ENCODE measurements around the gene SFXN3.

SFXN3 gene

DNA sequence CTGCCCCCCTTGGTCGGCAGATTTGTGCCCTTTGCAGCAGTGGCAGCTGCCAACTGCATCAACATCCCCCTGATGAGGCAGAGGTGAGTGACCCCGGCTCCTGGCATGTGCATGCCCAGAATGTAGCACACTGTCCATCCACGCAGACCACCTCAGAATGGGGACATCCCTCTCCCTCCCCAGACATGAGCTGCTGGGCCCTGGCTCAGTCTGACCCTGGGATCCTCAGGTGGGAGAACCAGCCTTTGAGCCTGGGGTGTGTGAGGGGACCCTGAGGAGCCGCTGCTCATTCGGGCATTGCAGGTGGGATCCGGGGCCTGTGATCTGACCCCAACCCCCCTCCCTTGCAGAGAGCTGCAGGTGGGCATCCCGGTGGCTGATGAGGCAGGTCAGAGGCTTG, 5.7 kb downstream of the SFXN3 start:
- no peak for DNase-seq (ENCODE audit: low spot score)

DNA sequence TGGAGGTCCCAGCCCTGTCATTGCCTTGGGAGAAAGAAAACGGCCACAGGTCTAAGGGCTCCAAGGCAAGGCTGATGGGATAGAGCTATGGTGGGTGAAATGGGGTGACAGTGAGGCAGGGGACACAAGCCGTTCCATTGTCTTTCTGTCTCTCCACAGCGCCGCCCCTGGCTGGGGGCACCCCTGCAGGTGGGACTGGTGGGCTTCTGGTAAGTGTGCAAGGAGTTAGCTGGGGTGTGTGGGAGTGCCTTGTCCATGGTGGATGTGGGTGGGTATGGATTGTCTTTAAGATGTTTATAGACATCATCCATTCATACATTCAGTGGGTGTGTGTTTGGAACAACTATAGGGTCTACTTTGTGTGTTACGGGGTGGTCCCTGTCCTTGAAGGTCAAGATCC, 7.5 kb downstream of the SFXN3 start:
- no peak for DNase-seq (ENCODE audit: low spot score)

DNA sequence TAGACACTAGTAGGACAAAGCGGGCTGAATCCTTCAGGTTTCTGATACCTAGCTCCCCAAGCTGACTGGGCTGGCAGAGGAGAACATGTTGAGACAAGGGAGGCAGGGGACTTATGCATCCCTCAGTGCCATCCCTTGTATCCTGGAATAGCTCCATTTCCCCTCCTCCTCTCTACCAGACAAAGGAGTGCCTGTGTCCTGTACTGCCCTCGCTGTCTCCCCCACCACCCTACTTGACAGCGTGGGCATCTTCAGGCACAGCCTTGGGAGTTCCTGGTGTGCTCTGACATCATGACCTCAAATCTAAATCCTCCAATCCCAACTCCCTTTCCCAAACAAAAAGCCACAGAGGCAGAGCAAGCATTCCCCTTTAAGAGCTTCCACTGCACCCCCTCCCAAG, 9.0 kb downstream of the SFXN3 start:
- no peak for DNase-seq (ENCODE audit: low spot score)

DNA sequence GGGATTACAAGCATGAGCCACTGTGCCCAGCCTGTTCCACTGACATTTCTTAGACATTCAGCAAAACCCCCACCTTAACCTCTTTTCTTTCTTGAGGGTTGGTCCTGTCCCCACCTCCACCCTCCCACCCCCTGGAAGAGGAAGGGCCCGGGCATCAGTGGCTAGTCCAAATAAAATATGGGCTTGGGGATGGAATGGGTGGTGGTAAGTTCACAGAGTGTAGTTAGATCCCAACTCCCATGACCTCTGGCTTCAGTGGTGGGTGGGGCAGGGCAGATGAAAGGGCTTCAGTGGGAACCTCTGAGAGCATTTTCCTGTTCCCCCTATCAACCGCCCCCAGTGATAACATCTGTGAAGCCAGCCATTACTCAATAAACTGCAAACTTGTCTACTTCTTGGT, 9.8 kb downstream of the SFXN3 start:
- DNase-seq (ENCODE audit: low spot score): no peak

DNA sequence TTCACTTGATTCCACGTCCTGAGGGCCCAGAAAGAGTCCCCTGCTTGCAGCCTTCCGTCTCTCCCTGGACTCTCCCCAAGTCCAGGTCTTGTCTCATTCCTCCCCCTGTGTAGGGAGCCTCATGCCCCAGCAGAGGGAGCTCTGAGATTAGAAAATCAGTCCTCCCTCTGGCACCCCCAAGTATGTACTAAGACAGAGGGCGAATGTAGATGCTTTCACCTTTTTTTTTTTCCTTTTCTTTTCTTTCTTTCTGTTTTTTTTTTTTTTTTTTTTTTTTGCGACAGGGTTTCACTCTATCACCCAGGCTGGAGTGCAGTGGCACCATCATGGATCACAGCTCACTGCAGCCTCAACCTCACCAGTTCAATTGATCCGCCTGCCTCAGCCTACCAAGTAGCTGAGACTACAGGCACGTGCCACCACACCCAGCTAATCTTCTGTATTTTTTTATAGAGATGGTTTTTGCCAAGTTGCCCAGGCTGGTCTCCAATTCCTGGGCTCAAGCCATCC, 10.3 kb downstream of the SFXN3 start:
- DNase-seq (ENCODE audit: low spot score): peak; percentile 82

DNA sequence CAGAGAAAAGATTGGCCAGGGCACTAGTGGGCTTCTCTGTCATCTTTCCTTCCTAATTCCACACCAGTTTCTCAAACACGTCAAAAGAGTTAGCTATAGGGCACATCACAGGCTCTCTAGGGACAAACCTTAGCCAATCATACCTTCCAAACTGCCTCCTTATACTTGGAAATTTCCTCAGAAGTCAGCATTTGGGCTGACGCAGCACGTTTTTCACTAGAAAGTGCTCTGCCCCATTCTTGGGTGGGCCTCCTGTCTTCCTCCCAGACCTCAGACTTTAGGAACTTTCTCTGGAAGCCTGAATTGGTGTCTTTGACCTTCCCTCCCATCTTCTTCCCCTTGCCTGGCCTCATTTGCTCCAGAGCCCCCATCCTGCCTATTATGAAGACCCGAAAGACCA, 11.1 kb downstream of the SFXN3 start:
- no peak for DNase-seq (ENCODE audit: low spot score)

DNA sequence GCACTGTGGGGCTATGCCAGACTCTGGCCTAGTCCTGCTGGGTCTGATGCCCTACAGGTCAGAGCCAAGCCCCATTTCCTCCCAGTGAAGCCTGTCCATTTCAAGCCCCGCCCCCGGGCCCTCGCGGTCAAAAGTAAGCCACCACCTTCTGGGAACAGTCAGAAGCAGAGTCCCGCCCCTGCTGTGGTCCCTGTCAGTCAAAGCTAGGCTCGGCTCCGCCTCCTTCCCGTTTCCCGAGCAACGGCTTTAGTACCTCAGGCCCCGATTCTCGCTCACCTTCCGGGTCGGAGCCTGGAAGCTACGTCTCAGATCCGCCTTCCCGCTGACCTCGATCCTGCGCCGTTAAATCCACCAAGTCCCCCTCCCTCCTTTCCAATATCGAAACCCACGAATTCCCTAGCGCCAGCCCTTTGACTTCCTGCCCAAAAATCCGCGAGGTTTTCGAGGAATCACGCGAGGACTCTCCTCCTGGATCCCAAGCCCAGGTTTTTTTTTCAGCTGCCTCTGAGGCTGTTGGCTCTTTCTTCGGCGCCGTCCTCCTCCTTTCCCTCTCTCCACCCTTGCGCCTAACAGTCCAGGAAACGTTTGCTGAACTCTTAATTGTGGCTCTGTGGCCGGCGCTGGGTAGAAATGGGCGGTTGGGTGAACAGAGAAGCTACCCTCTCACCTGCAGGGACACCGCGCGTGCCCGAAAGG, 11.8 kb downstream of the SFXN3 start:
- DNase-seq (ENCODE audit: low spot score): peak; percentile 92

DNA sequence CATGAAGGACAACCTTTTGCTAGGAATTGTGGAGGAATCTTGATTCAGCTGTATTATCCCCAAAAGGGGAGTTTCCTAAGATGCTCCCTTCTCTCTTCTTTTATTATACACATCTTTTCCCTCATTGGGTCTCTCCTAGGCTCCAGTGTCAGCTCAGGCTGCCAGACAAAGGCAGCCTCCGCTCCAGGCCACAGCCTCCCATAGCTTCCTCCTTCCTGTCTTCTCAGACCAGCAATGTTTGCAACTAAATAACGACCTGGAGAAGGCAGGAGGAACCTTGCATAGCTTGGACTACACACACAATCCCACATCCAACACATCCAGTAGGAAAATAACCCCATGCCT, 12.3 kb downstream of the SFXN3 start:
- no peak for DNase-seq (ENCODE audit: low spot score)

DNA sequence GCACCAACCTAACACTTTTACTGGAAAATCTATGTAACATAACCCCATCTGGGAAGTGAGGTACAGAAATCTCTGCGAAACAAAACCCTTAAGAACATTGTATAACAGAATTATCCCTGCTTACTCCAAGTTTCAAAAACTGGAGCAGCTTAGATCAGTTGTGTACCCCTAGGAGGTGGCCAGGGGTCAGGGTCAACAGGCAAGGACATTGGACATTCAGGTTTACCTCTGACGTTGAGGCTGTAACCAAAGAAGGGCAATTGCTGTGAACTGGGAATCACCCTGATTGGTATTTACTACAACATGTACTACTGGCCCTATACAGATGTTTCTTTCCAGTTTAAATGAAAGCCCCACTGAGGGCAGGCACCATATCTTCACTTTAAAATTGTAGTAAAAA, 13.1 kb downstream of the SFXN3 start:
- DNase-seq (ENCODE audit: low spot score): no peak

DNA sequence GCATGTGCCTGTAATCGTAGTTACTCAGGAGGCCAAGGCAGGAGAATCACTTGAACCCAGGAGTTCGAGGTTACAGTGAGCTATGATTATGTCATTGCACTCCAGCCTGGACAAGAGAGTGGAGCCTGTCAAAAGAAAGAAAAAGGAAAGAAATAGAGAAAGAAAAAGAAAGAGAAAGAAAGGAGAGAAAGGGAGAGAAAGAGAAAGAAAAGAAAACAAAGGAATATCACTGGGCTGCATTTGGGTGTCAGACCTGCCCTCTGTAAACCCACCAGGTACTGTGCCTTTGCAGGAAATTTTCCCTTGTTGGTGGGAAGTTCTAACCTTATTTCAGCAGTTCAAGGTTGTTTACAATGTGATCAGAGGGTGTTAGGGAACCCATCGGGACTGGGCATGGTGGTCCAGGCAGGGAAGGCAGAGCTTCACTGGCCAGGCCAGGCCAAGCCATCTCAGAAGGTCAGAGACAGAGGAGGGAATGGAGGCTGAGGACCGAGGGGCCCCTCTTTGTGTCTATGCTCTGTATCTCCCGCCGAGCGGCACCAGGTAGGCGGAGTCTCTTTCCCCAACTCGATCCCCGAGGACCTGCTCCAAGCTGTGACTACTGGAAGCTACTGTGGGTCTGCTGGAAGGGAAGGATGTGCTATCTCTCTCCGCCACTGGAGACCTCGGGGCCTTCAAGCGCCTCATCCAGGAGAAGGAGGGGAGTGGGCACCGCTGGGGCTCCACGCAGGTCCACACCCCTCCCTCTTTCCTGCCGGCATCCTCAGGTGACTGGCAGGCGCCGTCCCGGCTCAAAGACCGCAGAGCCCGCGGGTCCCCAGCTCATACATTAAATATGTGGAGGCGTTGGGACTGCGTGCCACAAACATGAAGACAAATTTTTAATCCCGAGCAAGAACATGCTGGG, 15.6 kb downstream of the SFXN3 start:
- no peak for DNase-seq (ENCODE audit: low spot score)

DNA sequence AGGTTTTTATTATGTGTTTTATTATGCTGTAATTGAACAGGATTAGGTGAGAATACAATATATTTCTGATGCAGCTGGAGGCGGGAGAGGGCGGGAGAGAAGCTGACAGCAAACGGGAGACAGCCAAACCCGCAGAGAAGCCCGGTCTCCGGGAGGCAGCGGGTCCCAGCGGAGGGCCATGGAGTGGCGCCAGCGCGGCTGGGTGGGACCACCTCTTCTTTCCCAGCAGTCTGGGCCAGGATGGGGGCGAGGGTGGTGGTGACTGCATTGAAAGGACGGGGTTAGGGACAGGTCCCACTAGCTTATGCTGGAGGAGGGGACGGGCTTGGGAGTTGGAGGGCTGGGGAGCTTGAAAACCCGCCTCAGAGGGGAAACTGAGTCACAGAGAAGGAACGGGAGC, 16.2 kb downstream of the SFXN3 start:
- DNase-seq (ENCODE audit: low spot score): no peak

DNA sequence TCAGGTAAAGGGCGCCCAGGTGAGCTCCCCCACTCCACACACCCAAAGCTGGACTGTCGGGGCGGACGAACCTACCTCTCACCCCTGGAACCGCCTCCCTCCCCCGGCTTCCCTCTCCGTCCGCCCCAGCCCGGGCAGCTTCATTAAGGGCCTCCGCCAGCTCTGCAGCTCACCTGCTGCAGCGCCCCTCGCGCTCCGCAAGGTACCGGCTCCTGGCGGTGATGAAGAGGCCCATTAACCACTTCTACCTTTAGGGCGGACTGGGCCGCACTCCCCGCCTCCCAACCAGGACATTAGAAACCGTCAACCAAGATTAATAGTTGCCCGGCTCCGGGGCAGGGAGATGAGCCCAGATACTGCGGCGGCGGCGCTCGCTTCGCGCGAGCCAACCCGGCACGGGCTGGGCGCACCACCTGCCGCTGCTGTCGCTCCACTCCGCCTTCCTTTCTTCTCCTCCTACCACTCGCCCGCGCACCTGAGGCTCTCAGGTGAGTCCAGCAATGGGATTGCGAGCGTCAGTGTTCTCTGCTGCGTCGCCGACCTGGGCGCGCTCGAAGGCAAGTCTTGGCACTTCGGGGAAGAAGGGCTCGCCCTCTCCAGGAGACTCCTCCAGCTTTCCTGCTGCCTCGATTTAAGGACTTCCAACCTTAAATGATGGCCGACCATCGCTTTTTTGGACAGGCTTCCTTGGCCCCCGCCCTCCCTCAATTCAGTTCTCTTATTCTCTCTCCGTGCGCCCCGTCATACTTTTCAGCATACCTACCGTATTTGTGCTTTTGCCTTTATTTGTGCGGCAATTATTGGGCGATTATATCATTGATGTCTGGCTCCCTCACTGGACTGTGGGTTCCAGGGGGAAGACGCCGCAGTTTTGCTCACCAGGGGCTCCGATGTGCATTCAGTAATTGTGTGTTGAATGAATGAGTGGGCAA, 17.2 kb downstream of the SFXN3 start:
- no peak for DNase-seq (ENCODE audit: low spot score)

DNA sequence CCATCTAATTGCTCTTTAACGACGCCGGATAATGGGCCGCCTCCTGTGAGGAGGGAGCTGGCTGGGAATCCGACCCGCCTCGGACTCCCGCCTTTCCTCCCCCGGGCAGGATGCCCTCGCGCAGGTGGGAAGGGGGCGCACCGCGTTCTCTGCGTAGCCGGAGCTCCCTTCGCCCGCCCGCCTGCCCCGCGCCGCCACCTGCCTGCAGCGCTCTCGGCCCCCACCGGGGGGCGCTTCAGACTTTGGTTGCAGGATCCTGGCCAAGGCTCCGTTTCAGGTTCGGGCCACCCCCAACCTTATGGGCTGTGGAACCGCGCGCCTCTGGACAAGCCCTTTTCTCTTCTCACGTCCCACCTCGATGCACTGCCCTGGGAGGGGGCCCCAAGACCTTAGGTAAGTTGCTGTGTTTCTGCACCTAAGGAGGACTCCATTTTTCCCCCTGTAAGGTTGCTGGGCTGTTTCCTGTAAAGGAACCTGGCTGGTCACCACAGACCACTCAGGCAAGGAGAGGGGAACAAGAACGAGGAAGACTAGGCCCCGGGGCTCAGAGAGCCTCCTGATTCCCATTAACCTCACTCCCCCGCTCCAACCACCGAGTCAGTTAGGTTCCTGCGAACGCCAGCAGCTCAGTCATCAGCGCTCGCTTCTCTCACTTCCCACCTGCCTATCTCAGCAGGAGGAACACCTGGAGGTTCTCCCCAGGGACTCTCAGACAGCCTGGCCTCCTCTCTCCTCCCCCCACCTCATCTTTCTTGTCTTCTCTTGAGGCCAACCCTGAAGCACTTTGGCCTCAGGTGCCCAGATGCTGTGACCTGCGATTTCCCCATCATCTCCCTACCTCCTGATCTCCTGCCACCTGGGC, 19.4 kb downstream of the SFXN3 start:
- no peak for DNase-seq (ENCODE audit: low spot score)

DNA sequence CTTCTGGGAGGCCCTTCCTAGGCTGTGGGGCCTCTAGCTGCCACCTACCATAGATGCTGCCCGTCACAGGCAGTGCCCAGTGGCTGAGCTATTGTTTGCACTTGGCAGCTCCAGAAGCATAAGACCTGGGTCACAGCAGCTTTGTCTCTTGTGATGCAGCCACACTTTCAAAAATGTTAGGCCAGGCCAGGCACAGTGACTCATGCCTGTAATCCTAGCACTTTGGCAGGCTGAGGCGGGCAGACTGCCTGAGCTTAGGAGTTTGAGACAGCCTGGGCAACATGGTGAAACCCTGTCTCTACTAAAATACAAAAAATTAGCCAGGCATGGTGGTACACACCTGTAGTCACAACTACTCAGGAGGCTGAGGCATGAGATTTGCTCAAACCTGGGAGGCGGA, 21.3 kb downstream of the SFXN3 start:
- no peak for DNase-seq (ENCODE audit: low spot score)

DNA sequence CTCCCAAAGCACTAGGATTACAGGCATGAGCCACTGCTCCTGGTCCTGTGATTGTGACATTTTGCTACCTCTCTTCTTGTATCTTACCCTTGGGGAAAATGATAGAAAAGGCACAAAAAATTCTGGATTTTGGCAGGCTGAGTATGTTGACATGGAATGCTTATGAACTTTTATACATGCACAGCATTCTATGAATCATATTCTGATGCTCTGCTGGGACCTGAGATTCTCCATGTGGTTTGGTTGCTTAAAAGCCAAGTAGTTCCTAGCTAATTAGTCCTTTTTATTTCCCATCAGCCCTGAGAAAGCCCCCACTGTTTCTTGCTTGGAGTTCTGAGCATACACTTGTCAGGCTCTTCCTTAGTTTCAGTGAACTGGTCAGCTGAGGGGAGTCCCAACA, 22.5 kb downstream of the SFXN3 start:
- no peak for DNase-seq (ENCODE audit: low spot score)

DNA sequence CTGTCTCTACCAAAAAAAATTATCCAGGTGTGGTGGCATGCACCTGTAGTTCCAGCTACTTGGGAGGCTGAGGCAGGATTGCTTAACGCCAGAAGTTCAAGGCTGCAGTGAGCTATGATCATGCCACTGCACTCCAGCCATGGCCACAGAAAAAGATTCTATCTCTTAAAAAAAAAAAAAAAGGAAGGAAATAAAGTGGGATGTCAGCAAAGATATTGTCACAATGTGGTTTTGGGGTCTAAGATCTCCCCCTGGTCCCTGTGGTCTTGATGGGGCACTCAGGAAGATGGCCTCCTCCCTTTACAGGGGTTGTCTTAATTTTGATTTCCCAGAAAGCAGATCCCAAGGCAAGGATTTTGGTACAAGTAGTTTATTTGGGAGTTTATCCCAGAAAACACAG, 23.3 kb downstream of the SFXN3 start:
- DNase-seq (ENCODE audit: low spot score): no peak

DNA sequence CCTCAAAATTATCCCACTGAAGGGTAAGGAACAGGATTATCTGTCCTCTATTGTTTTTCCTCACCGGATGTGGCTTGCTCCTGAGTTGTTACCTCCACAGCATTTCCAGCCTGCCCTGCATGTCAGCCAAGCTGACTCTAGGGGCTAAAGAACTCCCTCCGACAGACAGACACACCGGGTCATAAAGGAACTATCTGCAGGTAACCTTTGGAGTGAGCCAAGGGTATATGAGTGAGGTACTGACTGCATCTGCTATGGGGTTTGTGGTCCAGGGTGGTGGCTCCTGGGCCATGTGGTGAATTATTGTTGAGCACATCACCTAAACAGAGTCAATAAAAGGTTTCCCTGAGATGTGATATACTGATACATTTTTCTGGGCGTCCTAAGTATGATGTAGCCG, 23.8 kb downstream of the SFXN3 start:
- DNase-seq (ENCODE audit: low spot score): no peak

DNA sequence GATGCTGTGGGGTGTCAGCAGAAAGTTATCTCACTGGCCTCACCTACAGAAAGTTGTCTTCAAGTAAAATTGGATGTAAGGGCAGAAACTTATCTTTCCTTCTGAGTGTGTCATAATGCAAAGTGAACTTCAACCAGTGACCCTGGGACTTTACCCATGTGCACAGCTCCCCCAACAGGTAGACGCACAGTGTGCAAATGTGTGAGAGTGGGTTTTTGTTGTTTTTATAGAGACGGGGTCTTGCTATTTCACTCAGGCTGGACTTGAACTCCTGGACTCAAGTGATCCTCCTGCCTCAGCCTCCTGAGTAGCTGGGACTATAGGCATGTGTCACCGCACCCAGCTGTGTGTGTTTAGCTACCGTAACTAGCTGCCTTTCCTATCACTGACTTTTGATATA, 24.4 kb downstream of the SFXN3 start:
- no peak for DNase-seq (ENCODE audit: low spot score)

DNA sequence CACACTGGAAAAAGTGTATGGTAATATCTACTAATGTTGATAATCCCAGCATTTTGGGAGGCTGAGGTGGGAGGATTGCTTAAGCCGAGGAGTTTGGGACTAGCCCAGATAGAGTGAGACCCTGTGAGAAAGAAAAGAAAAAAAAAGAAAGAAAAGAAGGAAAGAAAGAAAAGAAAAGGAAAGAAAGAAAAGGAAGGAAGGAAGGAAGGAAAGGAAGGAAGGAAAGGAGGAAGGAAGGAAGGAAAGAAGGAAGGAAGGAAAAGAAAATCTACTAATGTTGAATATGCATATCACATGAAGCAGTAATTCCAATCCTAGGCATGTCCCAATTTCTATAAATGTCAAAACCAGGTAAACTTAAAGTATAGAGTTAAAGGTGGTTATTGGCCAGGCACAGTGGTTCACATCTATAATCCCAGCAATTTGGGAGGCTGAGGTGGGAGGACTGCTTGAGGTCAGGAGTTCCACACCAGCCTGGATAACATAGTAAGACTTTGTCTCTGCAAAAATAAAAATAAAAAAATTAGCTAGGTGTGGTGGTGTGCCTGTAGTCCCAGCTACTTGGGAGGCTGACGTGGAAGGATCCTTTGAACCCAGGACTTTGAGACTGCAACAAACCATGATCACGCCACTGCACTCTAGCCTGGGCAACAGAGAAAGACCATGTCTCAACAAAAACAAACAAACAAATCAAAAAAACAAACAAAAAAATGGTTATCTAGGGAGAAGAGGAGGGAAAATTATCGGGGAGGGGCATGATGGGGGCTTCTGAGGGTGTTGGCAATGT, 25.5 kb downstream of the SFXN3 start:
- no peak for DNase-seq (ENCODE audit: low spot score)
